ENCODE data around the gene FTCDNL1.

The FTCDNL1 gene

GRCh38 chr2:199841409-199841808, 9.6 kb downstream of the FTCDNL1 start:
- DNase-seq: no peak

GRCh38 chr2:199838399-199838798, 12.6 kb downstream of the FTCDNL1 start:
- DNase-seq: no peak

DNA sequence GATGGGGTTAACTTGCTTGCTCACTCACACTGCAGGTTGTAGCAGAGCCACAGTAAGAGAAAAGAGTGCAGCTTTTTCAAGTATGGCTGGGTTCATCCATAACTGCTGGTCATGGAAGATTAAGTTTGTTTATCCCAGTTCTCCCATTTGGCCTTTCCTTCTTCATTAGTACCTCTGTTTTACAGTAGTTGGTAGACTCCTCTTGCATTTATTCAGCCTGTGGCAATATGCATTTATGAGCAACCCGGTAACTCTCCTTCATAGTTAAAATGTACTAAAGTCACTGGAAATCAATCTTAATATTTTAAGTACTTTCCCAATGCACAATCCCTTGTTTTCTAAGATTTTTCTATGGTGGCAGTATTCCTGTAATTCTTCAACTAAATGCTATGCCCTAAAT, 14.0 kb downstream of the FTCDNL1 start:
- DNase-seq: no peak

- no peak for DNase-seq
These were observed 17.5 kb downstream of the FTCDNL1 start for GRCh38 chr2:199833525-199833924.

GRCh38 chr2:199830531-199830930, 20.5 kb downstream of the FTCDNL1 start:
- DNase-seq: no peak

DNA sequence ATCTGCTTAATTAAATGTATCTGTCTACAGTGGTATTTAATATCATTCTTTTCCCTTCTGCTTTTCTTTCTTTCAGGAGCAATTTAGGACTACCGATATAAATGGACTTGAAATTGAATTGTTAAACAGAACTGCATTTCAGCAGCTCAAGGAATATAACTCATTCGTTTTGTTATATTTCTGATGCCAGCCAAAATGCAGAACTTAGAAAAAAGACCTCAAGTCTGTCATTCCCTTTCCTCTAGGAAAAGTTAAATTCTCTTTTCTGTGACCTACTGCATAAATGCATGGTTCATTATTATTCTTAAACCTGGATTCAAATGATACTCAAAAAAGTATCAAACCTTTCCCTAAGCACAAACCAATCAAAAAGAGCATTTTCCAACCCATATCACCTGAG, 21.4 kb downstream of the FTCDNL1 start:
- DNase-seq: no peak

DNA sequence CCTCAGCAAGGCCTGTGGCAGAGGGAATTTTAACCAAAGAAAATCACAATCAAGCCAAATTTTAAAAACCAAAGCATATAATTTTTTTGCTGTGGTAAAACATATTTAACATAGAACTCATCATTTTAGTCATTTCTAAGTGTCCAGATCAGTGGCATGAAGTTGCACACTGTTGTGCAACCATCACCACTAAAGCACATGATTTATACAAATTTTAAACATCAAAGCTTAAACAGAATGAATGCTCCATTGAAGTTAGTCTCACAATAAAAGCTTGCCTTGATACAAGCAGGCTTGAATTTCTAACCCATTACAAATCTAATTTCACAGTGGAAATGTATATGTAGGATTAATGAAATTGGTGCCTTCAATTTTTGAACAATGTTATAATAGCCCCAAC, 31.2 kb downstream of the FTCDNL1 start:
- DNase-seq: no peak

DNA sequence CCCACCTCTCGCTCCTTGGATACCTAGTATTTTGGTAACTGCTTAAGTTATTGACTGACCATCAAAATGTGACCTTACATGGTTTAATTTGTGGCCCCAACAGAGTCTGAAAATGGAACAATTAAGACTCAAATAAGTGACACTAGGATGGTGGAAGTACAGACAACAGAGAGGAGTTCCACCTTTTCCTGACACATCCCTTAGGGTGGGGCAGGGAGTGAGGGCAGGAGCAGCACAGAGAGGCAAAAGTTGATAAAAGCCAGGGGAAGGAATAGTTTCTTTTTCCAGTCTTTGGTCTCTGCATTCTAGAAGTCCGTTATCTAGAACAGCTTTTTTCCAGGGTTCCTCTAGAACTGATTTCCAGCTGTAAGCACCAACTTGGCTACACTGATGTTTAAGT, 32.2 kb downstream of the FTCDNL1 start:
- DNase-seq: no peak

DNA sequence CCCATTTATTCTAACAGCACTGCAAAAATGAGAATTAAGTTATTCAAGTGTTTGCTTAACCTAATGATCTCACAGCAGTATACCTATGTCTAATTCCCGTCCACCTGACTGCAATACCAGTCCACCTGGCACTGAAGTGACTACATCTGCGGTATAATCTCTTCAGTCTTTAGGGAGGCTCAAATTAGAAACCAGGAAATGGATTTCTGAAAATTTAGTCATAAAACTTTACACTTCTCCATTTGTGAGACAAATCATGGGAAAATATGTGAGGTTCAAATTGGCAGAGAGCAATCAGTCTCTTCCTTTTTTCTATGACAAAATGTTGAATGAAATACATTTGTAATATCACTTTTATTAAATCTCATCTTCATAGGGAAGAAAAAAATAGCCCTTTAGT, 33.0 kb downstream of the FTCDNL1 start:
- no peak for DNase-seq

- DNase-seq: no peak
These were observed 36.2 kb downstream of the FTCDNL1 start for GRCh38 chr2:199814817-199815211.

GRCh38 chr2:199814101-199814816, 36.7 kb downstream of the FTCDNL1 start:
- DNase-seq: no peak

DNA sequence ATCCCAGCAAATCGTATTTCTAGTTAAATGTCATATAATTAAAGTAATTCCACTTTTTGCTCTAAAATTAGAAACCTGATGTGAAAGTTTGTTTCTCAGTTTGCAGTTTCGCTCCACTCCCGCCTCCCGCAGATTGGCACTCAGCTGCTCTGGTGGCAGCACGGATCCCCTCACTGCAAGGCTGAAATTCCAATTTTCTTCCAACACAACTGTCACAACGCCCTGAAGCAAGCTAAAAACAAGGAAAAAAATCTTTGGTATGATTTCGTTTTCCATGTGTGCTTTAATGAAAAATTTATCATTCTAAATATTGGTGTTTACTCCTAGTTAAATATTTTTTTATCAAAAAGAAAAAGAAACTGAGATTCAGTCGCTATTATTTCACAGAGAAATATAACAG, 38.5 kb downstream of the FTCDNL1 start:
- DNase-seq: no peak

- DNase-seq: no peak
These were observed 39.6 kb downstream of the FTCDNL1 start for GRCh38 chr2:199811346-199811745.

- no peak for DNase-seq
These were observed 40.4 kb downstream of the FTCDNL1 start for GRCh38 chr2:199810422-199811171.

GRCh38 chr2:199807966-199808365, 43.0 kb downstream of the FTCDNL1 start:
- no peak for DNase-seq

- DNase-seq: no peak
These were observed 44.8 kb downstream of the FTCDNL1 start for GRCh38 chr2:199806179-199806578.

- DNase-seq: no peak
These were observed 46.2 kb downstream of the FTCDNL1 start for GRCh38 chr2:199804831-199805230.

- DNase-seq: no peak
These were observed 52.0 kb downstream of the FTCDNL1 start for GRCh38 chr2:199798831-199799580.

DNA sequence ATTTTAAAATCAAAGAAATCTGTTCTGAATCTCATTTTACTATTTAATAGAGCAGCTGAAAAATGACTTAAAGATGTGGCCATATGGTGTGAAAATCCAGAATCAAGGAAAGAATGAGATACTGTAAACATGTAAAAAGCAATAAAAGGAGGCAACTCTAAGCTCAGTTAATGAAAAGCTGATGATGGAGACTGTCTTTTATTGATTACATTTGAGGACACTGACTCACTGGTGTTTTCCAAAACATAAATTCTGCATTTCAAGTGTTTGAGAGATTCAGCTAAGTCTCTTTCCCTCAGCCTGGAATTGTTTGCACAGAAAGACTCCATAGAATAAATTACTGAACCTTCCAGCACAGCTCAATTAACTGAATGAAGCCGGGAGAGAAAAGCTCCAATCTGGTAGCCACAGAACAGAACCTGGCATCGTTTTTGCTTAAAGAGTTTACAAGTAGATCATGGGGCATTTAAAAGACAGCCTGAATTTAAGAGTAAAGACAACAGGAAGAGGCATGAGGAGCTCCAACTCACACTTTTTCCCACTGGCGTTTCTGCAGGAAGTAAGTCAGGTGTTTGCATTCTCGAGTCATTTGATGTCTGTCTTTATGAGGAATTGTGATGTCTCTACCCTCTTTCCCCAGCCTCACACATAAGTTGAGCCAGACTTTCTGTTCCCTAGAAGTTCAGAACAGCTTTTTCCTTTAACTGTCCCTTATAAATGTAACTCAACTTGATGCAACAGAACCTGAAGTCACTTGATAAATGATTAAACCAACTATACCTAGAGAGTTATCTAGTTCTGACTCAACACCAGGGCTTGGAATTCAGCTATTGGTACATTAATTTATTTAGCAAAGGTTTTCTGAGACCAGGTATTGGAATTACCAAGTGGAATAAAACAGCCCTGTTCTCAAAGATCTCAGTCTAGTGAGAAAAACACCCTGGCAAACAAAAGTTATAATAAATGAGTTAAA, 53.3 kb downstream of the FTCDNL1 start:
- DNase-seq: no peak

GRCh38 chr2:199792381-199792780, 58.6 kb downstream of the FTCDNL1 start:
- DNase-seq: no peak

DNA sequence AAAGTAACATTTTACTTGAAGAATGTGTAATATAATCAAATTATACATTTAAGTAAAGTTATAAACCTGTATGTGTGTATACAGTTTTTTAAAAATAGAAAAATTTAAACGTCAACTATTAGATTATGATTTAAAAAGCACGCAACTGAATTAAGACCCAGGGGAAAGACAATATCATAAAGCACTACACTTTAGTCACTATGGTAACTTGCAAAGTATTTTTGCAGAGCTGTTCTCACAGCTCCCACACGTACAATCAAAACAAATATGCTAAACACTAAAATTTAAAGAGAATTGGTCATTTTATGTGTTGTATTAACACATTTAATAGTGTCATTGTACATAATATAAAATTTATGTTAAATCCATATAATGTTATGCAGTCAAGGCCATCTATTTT, 59.7 kb downstream of the FTCDNL1 start:
- DNase-seq: no peak

GRCh38 chr2:199784512-199784911, 66.5 kb downstream of the FTCDNL1 start:
- DNase-seq: no peak

- no peak for DNase-seq
These were observed 71.4 kb downstream of the FTCDNL1 start for GRCh38 chr2:199779589-199779988.
